CD1c-positive myeloid dendritic cell (primary cell): ENCODE results near the gene ITGAE.
"Not testable (repeated sequence)": the region's sequence is repeated elsewhere in the genome, so short reads cannot be mapped to it uniquely, and the experiment has no call there.

Source experiments
- DNase-seq: peaks from one replicate; pipeline ENCODE4 v3.0.0-alpha.2; 2016; ENCODE audit errors: extremely low spot score

Gene ITGAE

DNA sequence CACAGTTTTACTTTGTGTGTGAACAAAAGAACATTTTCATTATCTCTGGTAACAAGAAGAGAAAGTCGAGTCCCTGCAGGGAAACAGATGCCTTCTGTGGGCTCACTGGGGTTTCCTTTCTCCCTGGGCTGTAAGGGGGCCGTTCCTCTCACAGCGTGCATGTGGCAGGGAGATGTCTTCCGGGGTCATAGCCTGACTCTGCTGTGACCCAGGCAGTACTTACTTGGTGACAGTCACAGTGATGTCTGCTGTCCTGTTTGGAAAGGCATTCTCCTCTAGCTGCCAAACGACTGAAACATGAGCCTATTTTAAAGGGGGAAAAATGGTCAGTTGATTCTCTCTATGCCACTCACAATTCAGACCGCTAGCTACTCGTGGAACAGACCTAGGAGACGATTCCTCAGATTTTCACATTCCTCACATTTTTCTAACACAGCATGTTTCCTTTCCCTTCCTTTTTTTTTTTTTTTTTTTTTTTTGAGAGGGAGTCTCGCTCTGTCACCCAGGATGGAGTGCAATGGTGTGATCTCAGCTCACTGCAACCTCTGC, 70.0 kb downstream of the ITGAE start:
- DNase-seq: no peak

GRCh38 chr17:3729881-3730280, 71.1 kb downstream of the ITGAE start:
- no peak for DNase-seq

DNA sequence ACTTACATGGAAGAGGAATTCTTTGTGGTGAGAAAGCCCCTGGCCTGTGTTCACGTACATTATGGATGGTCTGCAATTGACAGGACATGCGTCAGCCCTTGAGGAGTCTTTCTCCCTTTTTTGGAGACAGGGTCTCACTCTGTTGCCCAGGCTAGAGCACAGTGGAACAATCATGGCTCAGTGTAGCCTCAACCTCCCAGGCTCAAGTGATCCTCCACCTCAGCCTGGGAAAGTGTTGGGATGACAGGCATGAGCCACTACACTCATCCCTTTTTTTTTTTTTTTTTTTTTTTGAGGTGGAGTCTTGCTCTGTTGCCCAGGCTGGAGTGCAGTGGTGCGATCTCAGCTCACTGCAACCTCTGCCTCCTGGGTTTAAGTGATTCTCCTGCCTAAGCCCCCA, 72.9 kb downstream of the ITGAE start:
- not testable (repeated sequence) for DNase-seq

DNA sequence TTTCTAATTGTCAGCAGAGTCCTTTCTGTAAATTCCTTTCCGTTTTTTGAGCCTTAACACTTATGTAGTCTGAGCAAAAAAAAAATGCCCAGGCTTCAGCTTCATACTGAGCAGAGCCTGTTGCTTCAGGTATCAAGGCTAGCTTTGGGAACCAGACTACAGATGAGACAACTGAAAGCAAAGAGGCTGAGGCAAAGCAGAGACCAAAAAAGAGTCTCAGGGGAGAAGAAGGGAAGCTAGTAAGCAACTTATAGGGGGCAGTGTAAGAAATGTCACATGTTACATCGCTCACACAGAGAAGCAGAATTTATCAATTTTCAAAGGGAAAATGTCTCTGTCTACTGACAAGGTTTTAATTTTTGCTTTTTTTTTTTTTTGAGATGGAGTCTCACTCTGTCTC, 73.9 kb downstream of the ITGAE start:
- DNase-seq: no peak

- DNase-seq: no peak
Measured at GRCh38 chr17:3724378-3725077, 76.5 kb downstream of the ITGAE start.

DNA sequence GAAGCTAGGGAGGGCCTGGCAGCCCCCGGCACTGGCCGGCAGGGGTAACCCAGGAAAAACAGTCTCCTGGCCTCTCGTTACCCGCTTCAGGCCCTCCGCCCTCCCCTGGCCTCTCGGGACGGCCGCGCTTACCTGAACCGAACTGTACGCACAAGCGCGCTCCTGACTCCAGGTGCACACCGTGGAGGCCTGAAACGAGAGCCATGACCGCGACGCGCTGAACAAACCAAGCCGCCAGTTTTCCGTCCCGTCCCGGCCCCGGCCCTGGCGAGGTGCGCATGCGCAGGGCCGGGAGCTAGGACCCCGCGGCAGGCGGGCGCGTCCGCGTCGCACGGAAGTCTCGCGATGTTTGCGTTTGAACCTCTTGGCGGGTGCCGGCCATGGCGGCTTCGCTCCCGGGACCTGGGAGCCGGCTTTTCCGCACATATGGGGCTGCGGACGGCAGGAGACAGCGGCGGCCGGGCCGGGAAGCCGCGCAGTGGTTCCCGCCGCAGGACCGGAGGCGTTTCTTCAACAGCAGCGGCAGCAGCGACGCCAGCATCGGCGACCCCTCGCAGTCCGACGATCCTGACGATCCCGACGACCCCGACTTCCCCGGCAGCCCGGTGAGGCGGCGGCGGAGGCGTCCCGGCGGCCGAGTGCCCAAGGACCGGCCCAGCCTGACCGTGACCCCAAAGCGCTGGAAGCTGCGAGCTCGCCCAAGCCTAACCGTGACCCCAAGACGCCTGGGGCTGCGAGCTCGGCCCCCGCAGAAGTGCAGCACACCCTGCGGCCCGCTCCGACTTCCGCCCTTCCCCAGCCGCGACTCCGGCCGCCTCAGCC, 77.2 kb downstream of the ITGAE start, which contains the start of gene HASPIN:
HASPIN (plus strand) TSS at position 348 of the 822 bp plus-strand sequence; CDS start at position 381, 33 bp downstream.
- peak; percentile 97 for DNase-seq

GRCh38 chr17:3723188-3723555, 77.8 kb downstream of the ITGAE start:
- no peak for DNase-seq

- DNase-seq: no peak
Measured at GRCh38 chr17:3722716-3723115, 78.3 kb downstream of the ITGAE start.

DNA sequence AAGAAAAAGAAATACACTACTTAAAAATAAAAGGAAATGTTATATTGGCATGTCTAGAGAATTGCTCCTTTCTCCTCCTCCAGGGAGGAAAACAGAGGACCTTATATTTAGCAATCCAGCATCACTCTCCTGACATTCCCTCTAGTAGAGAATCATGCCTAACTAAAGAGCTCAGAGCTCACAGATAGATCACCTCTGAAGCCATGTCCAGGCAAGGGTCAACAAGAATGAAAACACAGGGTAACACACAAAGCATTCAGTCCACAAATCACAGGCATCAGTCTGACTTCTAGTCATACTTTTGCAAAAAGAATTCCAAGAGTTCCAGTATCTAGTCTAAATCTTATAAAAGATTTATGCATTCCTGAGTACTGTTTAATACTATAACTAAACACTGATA, 81.7 kb downstream of the ITGAE start:
- no peak for DNase-seq

- DNase-seq: peak; percentile 57
Measured at GRCh38 chr17:3718201-3718600, 82.8 kb downstream of the ITGAE start.

DNA sequence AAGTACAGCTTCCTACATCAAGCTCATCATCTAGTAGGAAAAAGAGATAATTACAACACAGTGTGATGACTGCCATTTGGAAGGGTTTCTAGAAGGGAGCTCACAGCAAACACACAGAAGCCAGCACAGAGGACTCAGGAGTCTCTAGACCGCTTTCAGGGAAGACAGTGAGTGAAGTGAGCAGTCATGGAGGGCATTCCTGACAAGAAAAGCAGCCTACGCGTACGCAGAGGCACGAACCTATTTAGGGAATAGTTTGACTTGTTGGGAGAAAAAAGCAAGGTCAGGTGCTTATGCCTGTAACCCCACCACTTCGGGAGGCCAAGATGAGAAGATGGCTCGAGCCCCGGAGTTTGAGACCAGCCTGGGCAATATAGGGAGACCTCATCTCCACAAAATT, 85.7 kb downstream of the ITGAE start:
- DNase-seq: no peak

DNA sequence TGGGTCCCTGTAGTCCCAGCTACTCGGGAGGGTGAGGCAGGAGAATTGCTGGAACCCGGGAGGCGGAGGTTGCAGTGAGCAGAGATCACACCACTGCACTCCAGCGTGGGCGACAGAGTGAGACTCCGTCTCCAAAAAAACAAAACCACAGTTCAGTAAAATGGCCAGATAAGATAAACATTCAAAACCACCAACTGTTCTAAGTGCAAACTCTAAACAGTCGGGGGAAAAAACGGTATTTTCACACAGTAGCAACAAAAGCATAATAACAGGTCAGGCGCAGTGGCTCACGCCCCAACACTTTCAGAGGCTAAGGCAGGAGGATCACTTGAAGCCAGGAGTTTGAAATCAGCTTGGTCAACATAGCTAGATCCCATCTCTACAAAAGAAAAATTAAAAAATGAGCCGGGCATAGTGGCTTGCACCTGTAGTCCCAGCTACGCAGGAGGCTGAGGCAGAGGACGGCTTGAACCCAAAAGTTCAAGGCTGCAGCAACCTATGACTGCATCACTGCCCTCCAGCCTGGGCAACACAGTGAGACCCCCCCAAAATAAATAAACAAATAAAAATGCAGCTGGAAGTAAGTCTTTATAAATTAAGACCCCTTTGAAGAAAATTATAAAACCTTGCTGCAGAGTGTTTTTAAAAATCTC, 88.1 kb downstream of the ITGAE start:
- no peak for DNase-seq

- peak; percentile 92 for DNase-seq
Measured at GRCh38 chr17:3710951-3711383, 90.0 kb downstream of the ITGAE start.

- no peak for DNase-seq
Measured at GRCh38 chr17:3708366-3708765, 92.6 kb downstream of the ITGAE start.

- DNase-seq: not testable (repeated sequence)
Measured at GRCh38 chr17:3705718-3705984, 95.3 kb downstream of the ITGAE start.

DNA sequence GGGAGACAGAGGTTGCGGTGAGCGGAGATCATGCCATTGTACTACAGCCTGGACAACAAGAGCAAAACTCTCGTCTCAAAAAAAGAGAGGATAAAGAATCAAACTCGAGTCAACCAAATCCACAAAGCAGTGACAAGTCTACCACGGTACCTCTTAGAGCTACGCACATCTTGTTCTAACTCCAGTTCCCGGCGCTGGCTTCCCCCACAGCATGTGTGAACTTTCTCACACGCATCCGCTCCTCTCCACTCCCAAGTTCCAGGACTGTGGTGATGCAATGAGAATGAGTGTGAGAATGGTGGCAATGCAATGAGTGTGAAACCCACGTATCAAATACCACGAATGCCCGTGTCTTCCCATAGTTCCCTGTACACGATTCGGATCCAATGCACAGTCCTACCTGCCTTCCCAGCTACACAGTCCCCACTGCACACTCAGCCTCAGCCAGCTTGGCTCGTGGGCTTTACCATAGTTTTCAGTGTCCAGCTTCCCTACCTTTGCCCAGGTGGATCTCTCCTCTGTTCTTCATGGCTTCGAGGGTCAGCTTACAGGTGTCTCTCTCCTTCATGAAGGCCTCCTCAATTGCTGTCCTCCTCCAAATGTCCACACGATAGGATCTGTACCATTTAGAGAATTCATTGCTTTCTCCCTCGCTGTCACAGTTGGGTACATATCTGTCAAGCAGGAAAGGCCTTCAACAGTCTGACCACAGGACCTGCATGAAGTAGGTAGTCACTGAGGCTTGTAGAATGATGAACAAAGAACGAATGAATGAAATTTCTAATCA, 95.9 kb downstream of the ITGAE start:
- no peak for DNase-seq

DNA sequence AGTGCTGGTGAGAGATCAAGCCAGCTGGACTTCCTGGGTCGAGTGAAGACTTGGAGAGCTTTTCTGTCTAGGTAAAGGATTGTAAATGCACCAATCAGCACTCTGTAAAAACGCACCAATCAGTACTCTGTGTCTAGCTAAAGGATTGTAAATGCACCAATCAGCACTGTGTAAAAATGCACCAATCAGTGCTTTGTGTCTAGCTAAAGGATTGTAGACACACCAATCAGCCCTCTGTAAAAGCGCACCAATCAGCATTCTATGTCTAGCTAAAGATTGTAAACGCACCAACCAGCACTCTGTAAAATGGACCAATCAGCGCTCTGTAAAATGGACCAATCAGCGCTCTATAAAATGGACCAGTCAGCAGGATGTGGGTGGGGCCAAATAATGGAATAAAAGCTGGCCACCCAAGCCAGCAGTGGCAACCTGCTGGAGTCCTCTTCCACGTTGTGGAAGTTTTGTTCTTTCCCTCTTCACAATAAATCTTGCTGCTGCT, 98.9 kb downstream of the ITGAE start:
- not testable (repeated sequence) for DNase-seq

GRCh38 chr17:3699951-3700350, 101.0 kb downstream of the ITGAE start:
- DNase-seq: no peak

- DNase-seq: no peak
Measured at GRCh38 chr17:3698139-3698538, 102.8 kb downstream of the ITGAE start.

- DNase-seq: no peak
Measured at GRCh38 chr17:3697103-3697476, 103.9 kb downstream of the ITGAE start.

- DNase-seq: peak; percentile 64
Measured at GRCh38 chr17:3695723-3696411, 105.1 kb downstream of the ITGAE start, which contains the start of gene P2RX5. TSS of gene P2RX5 (minus strand) at chr17:3696155. CDS start at chr17:3696005, 150 bp downstream.
